DMS 273 (cell line): ENCODE data around the gene PRDM15.

ENCODE experiments used
- DNase-seq: peaks from one replicate; lab custom pipeline; 2025; ENCODE audit not compliant: unreplicated experiment; lab: John Stamatoyannopoulos, UW

PRDM15 gene

GRCh38 chr21:41766883-41767605 is 112.1 kb downstream of the PRDM15 start, which contains the start of gene RIPK4:
Gene RIPK4 (minus strand): TSS chr21:41767052. CDS start chr21:41767041, 11 bp downstream.
- DNase-seq, result peak; percentile 56

- DNase-seq, result no peak
Measured at GRCh38 chr21:41765973-41766882, 112.9 kb downstream of the PRDM15 start.

GRCh38 chr21:41765420-41765821 is 113.7 kb downstream of the PRDM15 start:
- DNase-seq, result no peak

GRCh38 chr21:41764558-41765419 is 114.4 kb downstream of the PRDM15 start:
- no peak for DNase-seq

- no peak for DNase-seq
Measured at GRCh38 chr21:41763996-41764395, 115.1 kb downstream of the PRDM15 start.

GRCh38 chr21:41763398-41763931 is 115.7 kb downstream of the PRDM15 start:
- DNase-seq, result no peak

GRCh38 chr21:41762753-41763152 is 116.4 kb downstream of the PRDM15 start:
- no peak for DNase-seq

GRCh38 chr21:41761934-41762635 is 117.1 kb downstream of the PRDM15 start:
- DNase-seq, result no peak

GRCh38 chr21:41761211-41761933 is 117.8 kb downstream of the PRDM15 start:
- no peak for DNase-seq

GRCh38 chr21:41760411-41760810 is 118.7 kb downstream of the PRDM15 start:
- no peak for DNase-seq

- no peak for DNase-seq
Measured at GRCh38 chr21:41759926-41760325, 119.2 kb downstream of the PRDM15 start.

GRCh38 chr21:41759214-41759840 is 119.8 kb downstream of the PRDM15 start:
- no peak for DNase-seq

GRCh38 chr21:41758550-41758949 is 120.6 kb downstream of the PRDM15 start:
- DNase-seq, result no peak

- DNase-seq, result no peak
Measured at GRCh38 chr21:41755934-41756773, 123.0 kb downstream of the PRDM15 start.

- no peak for DNase-seq
Measured at GRCh38 chr21:41755258-41755933, 123.7 kb downstream of the PRDM15 start.

- no peak for DNase-seq
Measured at GRCh38 chr21:41754479-41754891, 124.7 kb downstream of the PRDM15 start.

- DNase-seq, result no peak
Measured at GRCh38 chr21:41753006-41753898, 125.9 kb downstream of the PRDM15 start.
